Brain pericyte (primary cell): Measurements from ENCODE around the gene GPR84.
"Not testable (repeated sequence)": the region's sequence is repeated elsewhere in the genome, so short reads cannot be mapped to it uniquely, and the experiment has no call there.

ENCODE experiments used
- DNase-seq: peaks from one replicate; pipeline ENCODE4 v3.0.0-alpha.2; 2012; ENCODE audit warnings: low read depth, low spot score

Gene GPR84

DNA sequence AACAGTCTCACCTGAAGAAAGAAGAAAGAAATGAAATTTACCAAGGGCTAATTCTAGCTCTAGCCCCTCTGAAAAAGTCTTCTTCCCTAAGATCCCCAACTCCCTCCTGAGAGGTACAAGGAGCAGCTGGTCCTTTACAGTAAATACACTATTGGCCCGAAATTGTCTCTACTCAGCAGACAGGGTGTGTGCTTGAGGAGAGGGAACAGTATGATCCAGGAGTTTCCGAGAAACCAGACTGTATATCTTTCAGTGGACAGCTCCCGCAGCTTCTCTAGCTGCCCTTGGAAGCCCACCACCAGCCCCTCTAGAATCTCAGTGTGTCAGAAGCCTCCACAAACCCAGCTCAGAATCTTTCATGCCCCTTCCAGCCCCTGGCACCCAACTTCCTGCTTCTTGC lies 8.1 kb downstream of the GPR84 start:
- DNase-seq: no peak

DNA sequence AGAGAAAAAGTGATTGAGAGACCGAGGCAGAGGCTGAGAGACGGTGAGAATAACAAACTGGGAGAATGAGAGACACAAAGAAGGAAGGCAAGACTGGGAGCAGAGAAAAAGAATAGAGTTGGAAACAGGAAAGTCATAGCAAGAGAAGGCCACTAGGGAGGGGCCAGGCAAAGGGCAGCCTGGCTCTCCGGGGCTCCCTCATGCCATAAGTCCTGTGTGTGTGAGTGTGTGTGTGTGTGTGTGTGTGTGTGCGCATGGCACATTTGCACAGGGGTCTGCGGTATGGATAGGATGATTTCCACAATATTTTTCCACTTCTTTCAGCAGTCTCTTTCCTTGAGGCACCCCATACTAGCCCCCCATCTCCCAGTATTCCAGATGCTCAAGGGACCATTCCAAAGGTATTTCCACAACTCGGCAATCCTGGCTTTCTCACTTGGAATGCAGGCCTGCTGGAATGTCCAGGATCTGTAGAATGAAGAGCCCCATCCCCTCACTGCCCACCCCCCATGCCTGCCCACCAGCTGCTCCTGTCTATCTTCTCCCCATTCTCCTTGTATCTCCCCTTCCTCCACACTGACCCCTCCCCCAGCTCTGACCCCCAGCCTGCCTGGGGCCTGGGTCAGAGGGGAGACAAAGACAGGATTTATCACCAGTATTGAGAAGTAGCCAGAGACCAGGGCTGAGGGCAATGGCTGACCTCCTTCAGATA lies 9.0 kb downstream of the GPR84 start:
- no peak for DNase-seq

DNA sequence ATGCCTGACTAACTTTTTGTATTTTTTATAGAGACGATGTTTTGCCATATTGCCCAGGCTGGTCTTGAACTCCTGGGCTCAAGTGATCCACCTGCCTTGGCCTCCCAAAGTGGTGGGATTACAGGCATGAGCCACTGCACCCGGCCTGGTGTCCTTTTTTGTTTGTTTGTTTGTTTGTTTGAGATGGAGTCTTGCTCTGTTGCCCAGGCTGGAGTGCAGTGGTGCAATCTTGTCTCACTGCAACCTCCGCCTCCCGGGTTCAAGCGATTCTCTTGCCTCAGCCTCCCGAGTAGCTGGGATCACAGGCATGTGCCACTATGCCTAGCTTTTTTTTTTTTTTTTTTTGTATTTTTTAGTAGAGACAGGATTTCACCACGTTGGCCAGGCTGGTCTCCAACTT lies 10.0 kb downstream of the GPR84 start:
- not testable (repeated sequence) for DNase-seq

DNA sequence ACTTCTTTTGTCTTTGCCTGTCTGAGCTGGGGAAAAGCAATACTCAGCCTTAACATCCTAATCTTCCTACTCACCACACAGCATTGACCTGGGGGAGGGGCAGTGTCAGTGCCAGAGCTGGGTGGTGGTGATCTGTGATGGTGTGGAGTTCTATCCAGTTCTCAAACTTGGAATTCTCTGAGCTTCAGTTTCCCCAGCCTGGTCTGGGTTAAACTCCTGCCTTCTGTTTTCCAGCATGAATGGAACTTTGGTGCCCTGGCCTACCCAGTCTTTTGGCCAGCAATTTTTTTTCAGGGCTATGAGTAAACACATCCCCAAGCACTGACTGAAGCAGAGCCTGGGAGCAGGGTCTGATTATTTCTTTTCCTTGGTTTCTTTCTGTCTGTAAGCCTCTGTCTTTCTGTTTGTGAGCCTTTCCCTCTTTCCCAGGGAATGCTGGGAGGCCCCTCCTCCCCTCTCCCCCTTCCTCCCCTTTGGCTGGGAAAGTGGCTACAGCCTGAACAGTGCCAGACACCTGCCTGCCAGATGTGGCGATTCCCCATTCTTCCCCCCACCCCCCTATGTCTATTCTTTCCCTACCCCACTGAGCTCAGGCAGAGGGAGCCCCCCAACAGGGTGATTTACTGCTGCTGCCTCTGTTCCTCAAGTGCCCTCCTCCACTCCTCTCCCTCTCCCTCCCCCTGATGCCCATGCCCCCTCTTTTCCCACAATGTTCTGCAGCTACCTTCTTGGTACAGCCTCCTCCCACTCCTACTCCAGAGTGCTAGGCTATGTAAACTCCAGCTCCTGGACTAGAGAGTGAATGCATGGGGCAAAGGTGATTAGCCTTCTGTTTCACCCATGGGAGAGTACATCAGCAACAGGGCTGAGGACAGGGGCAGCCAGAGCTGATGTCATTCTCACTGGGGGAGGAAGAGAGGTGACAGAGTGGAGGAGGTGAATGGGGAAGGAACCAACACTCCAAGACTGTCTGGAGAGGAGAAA lies 11.1 kb downstream of the GPR84 start:
- DNase-seq: no peak

DNA sequence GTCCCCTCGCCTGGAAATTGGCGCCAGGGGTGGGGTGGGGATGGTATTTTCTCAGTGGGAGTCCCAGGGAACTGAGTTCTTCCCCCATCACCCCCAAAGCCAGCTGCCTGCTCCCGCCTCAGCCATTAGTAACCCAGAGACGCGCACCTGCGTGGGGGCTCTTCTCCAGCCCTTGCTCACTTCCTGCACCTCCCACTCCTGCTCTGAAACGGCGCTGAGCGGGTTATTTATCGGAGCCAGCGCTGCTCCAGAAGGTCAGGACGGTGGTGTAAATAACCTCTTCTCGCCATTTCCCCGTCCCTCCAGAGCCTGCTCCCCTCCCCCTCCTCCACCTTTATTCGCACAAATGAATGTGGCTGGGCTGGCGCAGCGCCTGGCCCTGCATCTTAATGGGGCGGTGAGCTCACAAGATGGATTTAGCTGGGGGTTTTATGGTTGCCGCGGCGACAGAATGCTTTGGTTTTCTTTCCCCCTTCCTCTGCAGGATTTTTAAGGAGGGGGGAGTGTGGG lies 12.2 kb downstream of the GPR84 start:
- DNase-seq: no peak

DNA sequence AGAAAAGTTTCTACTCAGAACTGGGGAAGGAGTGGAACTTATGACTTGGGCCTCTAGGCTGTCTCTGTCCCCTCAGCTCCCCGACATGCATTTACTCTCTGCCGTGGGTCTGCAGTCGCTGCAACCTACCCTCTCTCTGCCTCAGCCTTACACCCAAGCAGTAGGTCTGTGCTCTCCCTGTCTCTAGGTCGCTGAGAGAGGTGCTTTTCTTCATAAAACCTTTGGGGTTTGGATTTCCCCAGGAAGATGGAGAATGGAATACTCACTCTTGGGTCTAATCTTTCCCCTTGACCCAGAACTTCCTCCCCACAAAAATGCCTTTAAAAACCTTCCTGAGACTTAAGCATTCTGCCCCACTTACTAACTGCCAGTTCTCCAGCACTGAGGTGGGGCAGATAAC lies 12.9 kb downstream of the GPR84 start:
- DNase-seq: no peak

DNA sequence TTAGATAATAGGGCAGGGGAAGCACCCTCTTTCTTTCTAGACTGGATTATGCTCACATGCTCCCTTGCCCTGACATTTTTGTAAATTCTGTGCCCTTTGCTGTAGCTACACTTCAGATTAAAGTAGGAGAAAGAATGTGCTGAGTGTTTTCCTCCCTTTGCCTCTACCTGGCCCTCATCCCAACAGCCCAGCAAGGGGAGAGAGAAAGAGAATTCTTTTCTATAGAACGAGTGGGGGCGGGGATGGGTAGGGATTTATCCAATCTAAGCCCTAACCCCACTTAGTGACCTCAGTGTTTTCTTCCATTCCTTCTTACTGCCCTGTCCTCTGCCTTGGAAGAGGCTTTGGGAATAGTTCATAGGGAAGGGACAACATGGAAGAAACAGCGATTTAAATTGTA lies 13.5 kb downstream of the GPR84 start:
- DNase-seq: no peak

DNA sequence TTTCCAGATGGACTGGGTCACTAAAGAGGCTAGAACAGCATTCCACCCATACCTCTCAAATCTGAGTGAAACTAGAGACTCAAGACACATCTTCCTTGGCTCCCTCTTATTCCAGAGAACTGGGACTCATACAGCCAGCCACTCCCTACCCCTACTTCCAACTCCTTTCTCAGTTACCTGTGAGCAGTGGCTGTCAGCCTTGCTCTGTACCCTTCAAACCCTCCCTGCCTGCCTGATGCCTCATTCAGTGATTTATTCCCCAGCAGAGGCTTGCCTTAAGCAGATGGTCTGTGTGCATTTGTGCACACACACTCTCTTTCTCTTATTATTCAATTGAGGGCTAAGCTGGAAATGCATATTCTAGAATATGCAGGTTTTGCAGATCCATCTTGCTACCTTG lies 14.6 kb downstream of the GPR84 start:
- DNase-seq: no peak

DNA sequence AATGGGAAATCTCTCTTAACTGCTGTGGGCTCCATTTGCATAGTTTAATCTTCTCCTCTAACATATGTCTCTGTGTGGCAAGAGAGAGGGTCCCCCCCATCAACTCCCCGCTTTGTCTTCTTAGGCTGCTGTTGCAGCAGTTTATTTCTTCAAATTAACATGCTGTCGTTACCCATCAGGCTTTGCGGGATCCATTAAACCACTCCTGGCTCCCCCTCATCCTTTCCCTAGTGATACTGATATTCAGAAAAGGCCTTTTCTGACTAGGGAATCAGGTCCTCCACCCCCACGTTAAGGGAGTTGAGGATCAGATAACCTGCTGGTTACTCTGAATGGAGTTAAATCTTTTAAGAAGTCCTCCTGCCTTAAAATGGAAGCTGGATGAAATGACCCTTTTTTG lies 15.2 kb downstream of the GPR84 start:
- DNase-seq: no peak

DNA sequence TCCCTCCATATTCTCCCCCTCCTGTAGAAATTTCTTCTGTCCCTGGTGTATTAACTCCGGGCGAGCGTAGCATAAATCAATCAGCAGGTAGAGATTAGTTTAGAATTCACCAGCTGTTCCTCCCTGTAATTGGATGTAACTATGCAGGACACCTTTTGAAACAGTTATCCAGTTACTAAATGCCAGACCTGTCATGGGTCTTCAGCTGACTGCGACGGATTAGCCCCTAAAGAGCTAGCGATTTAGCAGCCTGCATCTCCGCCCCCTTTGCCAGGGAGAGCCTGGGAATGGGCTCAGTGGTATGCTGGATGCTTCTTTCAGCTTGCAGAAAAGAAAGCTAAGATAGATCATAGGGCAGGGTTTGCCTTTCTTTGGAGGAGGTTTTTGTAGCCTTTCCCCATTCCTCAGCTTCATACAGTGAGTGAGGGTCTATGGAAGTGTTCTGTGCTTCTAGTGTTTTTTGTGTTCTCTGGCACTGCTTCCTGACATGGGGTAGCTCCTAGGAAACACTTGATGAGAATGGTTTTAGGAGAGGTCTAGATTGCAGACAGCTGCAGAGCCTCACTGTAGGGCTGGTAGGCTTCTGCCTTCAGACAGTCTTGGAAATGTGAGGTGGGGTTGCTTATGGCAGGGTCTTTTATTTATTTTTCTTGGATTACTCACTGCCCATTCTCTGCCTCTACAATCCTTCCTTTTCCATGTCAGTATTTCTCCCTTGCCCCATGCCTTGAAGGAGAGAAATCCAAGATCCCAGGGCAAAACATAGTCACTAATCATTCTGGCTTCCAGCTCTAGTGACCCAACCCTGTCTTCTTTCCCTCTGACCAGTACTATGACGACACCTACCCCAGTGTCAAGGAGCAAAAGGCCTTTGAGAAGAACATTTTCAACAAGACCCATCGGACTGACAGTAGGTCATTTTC lies 22.6 kb downstream of the GPR84 start:
- no peak for DNase-seq

DNA sequence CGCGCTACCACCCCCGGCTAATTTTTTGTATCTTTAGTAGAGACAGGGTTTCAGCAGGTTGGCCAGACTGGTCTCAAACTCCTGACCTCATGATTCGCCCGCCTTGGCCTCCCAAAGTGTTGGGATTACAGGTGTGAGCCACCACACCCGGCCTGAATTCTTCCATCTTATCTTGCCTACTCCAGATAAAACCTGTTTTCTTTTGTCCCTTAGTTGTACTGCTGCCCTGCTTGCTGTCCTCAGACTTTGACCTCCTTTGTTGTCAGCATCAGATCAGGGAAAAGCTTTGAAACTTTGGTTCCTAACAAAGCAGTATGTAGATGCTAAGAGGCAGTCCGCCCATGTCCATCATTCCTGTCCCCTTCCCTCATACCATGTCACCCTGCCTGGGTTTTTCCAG lies 23.4 kb downstream of the GPR84 start:
- DNase-seq: no peak

DNA sequence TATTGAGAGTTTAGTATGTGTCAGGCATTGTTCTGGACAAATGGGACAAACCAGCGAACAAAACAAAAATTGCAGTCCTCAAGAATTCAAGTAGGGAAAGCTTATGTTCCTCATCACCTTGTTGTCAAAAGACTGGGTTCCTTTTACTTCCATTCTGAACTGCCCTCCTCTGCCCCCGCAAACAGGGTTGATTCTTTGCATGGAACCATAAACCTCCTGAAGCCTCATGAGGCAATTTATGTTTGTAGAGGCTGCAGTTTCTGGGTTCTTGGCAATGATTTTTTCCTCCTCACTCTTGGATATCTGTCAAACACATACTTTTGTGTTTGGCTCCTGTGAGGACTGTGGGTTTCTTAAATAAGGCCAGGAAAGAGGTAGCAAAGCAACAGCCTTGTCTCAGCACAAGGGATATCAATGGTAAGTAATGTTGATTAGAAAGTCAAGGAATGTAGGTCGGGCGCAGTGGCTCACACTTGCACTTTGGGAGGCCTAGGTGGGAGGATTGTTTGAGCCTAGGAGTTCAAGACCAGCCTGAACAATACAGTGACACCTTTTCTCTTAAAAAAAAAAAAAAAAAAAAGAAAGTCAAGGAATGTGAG lies 25.5 kb downstream of the GPR84 start:
- DNase-seq: no peak

DNA sequence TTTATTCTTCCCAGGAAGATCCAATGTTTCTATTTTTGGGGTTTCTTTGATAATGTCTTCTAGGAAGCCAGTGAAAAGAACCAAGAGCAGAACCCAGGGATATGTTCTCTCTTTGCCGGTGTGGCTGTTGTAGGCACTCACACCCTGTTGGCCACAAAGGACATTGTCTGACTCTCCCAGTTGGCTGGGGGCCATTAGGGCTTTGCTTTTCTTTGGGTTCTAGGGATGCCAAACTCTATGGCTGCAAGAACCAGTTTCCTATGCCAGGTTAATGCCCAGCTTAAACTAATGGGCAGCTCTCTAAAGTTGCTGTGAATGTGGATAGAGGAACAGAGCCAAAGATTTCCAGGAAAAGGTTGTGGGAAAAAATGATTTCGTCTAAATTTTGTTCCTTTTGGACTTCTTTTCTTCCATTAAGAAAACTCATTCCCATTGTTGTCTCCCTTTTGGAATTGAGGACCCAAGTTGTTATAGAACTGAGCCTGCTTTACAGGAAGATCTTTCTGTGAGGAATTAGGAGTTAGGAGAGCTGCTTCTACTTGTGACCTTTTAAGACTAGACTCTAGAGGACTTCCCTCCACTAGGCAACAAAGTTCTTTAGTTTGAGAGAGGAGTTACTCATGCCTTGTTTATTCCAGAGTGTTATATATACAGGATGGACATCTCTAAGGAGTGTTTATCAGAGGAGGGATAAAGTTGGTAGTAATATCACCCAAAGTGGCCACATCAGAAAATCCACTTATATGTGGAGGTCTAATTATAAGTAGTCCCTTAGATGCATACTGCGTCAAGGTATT lies 26.2 kb downstream of the GPR84 start:
- no peak for DNase-seq

DNA sequence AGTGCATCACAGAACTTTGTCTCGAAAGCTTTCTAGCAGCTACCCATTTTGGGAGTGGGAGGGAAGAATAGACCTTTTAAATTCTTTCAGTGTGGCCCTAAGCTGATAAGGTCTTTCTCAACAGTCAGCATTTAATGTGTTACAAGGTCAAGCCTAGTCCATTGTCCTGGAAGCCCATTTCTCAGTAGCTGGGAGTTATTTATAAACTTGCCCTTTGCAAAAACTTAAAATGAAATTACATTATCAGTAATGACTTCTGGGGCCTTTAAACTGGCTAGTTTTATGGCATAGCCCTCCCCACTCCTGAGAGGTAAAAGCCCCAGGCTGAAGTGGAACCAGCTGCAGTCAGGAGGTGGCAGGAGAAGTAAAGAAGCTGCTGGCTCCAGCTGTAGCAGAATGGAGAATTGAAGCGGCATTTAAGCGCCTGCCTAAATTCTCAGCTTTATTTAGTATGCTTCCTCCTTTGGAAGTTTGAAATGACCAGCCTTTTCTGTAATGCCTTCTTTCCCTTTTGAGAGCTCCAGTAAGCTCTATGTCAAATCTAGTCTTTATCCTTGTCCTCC lies 26.9 kb downstream of the GPR84 start:
- no peak for DNase-seq

DNA sequence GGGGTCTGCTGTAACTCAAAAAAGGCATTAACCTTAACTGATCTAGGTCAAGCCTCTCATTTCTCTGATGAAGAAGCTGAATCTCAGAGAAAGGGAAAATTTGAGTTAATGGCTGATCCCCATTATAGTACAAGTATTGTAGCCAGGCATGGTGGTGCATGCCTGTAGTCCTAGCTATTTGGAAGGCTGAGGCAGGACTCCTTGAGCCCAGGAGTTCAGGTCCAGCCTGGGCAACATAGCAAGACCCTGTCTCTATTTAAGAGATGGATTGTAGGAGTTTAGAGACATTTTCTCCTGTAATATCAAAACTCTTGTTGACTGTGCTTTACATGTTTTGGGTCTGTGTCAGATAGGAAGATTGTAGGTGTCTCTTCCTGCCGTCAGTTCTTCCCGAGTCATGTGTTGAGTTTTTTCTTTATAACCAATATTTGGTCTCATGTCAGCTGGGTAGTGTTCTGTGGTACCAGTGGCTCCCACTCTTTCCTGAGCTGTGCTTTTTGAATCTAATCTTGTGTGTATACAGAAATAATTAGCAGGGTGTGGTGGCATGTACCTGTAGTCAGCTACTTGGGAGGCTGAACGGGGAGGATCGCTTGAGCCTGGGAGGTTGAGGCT lies 30.8 kb downstream of the GPR84 start:
- no peak for DNase-seq

DNA sequence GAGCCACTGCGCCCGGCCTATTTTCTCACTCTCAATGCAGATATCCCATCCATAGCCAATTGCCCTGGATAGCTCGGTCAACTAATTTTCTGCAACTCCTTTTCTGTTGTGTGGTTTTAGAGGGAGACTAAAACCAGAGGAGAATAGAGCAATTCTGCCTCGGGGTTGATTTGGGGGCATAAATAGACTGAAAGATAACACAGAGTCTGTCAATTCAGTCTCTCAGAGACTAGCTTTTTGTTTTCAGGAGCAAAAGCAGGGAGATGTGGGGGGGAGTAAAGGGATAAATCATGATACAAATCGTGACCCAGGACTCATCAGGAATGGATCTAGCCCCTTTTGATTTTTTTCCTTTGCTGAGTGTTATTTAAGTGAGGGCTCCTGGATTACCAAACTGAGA lies 32.8 kb downstream of the GPR84 start:
- no peak for DNase-seq

DNA sequence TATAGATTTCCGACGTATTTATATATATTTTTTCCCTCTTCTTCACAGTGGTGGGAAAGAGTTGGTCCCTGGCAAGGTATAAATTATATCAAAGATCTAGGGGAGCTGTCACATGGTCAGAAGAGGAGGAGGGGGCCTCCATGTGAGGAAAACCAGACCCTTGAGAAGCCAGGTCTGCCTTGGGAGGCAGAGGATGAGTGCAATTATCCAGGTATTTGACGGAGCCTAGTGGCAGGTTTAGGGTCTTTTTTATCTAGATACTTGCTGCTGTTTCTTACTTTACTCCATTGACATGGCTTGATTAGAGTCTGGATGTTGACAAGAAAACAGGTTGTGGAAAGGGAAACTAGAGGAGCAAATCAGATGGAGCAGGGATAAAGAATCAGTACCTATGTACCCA lies 33.8 kb downstream of the GPR84 start:
- no peak for DNase-seq

DNA sequence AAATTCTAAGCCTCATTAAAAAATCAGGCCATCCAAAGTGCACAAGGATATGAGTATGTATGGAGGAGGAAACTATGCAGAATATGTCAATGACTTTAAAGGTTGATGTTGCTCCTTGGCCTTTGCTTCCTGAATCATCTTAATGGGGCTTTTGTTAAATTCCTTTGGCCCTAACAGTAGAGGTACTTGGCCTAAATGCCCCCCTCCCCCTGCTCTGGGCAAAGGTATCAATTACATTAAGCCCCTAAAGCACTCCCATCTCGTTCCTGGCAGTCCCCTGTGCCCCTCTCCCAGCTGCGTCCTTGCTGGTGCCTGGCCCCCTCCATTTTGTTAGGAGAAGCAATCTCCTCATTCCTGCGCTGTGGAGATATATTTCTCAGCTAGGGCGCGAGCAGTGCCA lies 34.5 kb downstream of the GPR84 start:
- no peak for DNase-seq

DNA sequence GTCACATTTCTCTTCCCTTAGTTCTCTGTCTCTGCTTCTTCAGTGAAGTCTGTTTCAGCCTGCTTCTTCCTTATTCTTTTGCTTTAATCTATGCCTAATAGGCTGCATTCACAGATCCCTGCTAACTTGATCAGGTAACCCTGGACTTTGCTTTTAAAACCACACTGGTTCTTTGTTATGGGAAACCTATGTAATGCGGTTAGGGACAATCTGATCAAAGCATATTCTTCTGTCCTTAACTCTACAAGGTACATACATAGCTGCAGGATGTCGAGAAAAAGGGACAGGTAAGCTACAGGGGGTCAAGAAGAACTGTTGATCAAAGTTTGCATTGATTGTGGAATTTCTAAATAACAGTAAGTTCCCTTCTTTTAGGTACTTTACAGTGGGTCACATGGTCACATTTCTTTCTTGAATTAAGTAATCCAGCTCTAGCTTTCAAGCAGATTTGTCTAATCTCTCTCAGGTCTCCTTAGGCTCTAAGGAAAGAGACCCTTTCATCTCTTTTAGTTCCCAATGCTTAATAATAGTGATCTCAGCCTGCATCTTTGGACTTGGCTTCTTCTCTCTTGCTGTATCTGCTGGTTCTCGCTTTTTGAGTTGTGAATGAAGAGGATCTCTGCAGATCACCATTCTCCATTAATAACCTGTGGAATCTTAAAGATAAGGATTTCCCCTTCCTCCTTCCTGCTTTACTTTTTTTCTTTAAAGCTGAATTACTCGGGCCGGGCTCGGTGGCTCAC lies 35.5 kb downstream of the GPR84 start:
- no peak for DNase-seq
